Lower leg skin (tissue), 3 donors: Measurements from ENCODE around the gene TBC1D32.

Source experiments
- POLR2A ChIP-seq, 2 donors: fragments of 450-650 bp; IDR thresholded peaks; one replicate each; pipeline ENCODE4 v1.6.1; 2016 to 2017; ENCODE audit warnings: antibody characterized with exemption in 2 of 2, mild to moderate bottlenecking in 1 of 2, moderate library complexity in 1 of 2
- TF ChIP-seq, protein P1 (sequence below), 3 donors: fragments of 450-650 bp; IDR thresholded peaks; one replicate each; pipeline ENCODE4 v1.5.1; 2016; ENCODE audit warnings: antibody characterized with exemption in 3 of 3, mild to moderate bottlenecking in 3 of 3, moderate library complexity in 2 of 3

DNA sequence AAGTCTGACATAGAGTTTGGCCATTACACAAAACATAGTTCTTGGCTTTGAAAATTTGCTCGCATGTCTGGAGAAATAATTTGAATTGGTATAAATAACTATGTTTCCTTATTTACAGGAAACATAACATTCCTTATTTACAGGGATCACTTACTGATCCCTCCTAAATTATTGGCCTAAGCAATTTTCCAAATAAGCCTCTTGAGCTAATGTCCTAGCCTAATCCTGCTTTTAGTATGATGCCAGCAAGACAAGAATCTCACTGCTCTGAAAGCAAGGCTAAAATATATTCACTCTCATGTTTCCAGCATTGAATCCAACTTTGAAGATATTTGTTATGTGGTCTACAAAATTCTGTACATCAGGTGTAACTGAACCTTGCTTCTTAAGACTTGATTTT, 4.1 kb upstream of the TBC1D32 start:
- TF ChIP-seq, protein P1, sequence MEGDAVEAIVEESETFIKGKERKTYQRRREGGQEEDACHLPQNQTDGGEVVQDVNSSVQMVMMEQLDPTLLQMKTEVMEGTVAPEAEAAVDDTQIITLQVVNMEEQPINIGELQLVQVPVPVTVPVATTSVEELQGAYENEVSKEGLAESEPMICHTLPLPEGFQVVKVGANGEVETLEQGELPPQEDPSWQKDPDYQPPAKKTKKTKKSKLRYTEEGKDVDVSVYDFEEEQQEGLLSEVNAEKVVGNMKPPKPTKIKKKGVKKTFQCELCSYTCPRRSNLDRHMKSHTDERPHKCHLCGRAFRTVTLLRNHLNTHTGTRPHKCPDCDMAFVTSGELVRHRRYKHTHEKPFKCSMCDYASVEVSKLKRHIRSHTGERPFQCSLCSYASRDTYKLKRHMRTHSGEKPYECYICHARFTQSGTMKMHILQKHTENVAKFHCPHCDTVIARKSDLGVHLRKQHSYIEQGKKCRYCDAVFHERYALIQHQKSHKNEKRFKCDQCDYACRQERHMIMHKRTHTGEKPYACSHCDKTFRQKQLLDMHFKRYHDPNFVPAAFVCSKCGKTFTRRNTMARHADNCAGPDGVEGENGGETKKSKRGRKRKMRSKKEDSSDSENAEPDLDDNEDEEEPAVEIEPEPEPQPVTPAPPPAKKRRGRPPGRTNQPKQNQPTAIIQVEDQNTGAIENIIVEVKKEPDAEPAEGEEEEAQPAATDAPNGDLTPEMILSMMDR (IDR thresholded peaks at IDR 0.05): no peak
- no peak for TF ChIP-seq POLR2A (IDR thresholded peaks at IDR 0.05)
